ENCODE results near the gene DAAM2. TPM values are rescaled to one million over a fixed set of nuclear protein-coding genes. Genes with fewer than 3 reads are reported as not detected.

The DAAM2 gene
- total RNA-seq, 1 experiment from 2014 or later = not detected

DNA sequence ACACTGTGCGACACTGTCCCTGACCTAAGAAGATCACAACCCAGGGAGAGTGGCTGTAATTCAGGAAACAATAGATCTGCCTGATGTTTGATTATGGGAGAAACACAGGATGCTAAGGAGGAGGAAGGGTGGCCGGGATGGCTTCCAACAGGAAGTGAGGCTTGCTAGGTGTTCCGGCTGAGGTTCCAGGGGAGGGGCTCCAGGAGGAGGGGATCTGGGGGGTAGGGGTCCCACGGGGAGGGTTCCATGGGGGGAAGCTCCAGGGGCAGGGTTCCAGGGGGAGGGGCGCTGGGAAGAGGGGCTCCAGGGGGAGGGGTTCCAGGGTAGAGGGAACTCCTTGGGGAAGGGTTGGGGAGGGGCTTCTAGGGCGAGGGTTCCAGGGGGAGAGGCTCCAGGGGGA lies 48.6 kb downstream of the DAAM2 start:
- H3K4me3 ChIP-seq (ENCODE audit: low read depth, low read length) = no peak overlapping the region
- no peaks in the 10 kb centered on the region for H3K9me3 Mint-ChIP-seq (ENCODE audit: unreplicated experiment)
- ChIA-PET CTCF (no interaction called here), POLR2A (no interaction called here)
- H3K9me3 ChIP-seq = no peaks in the 10 kb centered on the region
- intact Hi-C loops (cut with micrococcal nuclease; ENCODE audit: unreplicated experiment) = no loop called here
- peaks cover 11% of the 10 kb centered on the region for H3K27me3 Mint-ChIP-seq (ENCODE audit: insufficient read depth, unreplicated experiment)
- H3K4me1 Mint-ChIP-seq (ENCODE audit: low read depth, unreplicated experiment) = no peaks in the 10 kb centered on the region
- no peak overlapping the region for H3K4me3 Mint-ChIP-seq (ENCODE audit: unreplicated experiment)
- TF ChIP-seq, protein P1, sequence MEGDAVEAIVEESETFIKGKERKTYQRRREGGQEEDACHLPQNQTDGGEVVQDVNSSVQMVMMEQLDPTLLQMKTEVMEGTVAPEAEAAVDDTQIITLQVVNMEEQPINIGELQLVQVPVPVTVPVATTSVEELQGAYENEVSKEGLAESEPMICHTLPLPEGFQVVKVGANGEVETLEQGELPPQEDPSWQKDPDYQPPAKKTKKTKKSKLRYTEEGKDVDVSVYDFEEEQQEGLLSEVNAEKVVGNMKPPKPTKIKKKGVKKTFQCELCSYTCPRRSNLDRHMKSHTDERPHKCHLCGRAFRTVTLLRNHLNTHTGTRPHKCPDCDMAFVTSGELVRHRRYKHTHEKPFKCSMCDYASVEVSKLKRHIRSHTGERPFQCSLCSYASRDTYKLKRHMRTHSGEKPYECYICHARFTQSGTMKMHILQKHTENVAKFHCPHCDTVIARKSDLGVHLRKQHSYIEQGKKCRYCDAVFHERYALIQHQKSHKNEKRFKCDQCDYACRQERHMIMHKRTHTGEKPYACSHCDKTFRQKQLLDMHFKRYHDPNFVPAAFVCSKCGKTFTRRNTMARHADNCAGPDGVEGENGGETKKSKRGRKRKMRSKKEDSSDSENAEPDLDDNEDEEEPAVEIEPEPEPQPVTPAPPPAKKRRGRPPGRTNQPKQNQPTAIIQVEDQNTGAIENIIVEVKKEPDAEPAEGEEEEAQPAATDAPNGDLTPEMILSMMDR (IDR thresholded peaks at IDR 0.05; ENCODE audit: insufficient read depth in 1 of 2, low read depth in 1 of 2, low read length in 1 of 2, severe bottlenecking in 1 of 2, unreplicated experiment in 1 of 2) = no peak
- BruUV-seq (replicated peaks) = no TSS peak
- H3K36me3 ChIP-seq (ENCODE audit: control insufficient read depth, insufficient read depth, low read length) = no peaks in the 10 kb centered on the region
- H3K4me1 ChIP-seq = no peaks in the 10 kb centered on the region
- H3K36me3 Mint-ChIP-seq (ENCODE audit: insufficient read depth, unreplicated experiment) = no peaks in the 10 kb centered on the region
- H3K27ac Mint-ChIP-seq (ENCODE audit: unreplicated experiment) = no peak overlapping the region
- H3K27me3 ChIP-seq (replicated peaks; ENCODE audit: control insufficient read depth, insufficient read depth, low read length) = no peaks in the 10 kb centered on the region; the same call in 1 of the 2 replicates
- no peak for DNase-seq

DNA sequence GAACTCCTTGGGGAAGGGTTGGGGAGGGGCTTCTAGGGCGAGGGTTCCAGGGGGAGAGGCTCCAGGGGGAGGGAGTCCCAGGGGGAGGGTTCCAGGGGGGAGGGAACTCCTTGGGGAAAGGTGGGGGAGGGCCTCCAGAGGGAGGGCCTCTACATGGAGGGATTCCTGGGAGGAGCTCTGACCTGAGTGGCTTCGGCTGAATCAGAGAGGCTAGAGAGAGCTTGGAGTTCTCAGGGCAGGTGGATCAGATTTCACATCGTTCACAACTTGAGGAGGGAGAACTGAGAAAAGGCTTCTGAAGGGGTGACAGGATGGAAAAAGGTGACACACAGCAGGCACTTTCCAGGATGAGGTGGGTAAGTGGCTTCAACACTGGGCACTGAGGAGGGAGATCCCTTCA lies 49.1 kb downstream of the DAAM2 start:
- H3K9me3 ChIP-seq = no peaks in the 10 kb centered on the region
- DNase-seq = no peak
- TF ChIP-seq, protein P1 (IDR thresholded peaks at IDR 0.05; ENCODE audit: insufficient read depth in 1 of 2, low read depth in 1 of 2, low read length in 1 of 2, severe bottlenecking in 1 of 2, unreplicated experiment in 1 of 2) = no peak
- H3K4me1 Mint-ChIP-seq (ENCODE audit: low read depth, unreplicated experiment) = no peaks in the 10 kb centered on the region
- peaks cover 11% of the 10 kb centered on the region for H3K27me3 Mint-ChIP-seq (ENCODE audit: insufficient read depth, unreplicated experiment)
- intact Hi-C loops (cut with micrococcal nuclease; ENCODE audit: unreplicated experiment) = no loop called here
- H3K4me1 ChIP-seq = no peaks in the 10 kb centered on the region
- no peaks in the 10 kb centered on the region for H3K36me3 Mint-ChIP-seq (ENCODE audit: insufficient read depth, unreplicated experiment)
- ChIA-PET POLR2A (no interaction called here), CTCF (no interaction called here)
- no peak overlapping the region for H3K4me3 Mint-ChIP-seq (ENCODE audit: unreplicated experiment)
- no peaks in the 10 kb centered on the region; the same call in 1 of the 2 replicates for H3K27me3 ChIP-seq (replicated peaks; ENCODE audit: control insufficient read depth, insufficient read depth, low read length)
- no TSS peak for BruUV-seq (replicated peaks)
- no peaks in the 10 kb centered on the region for H3K36me3 ChIP-seq (ENCODE audit: control insufficient read depth, insufficient read depth, low read length)
- no peak overlapping the region for H3K4me3 ChIP-seq (ENCODE audit: low read depth, low read length)
- no peak overlapping the region for H3K27ac Mint-ChIP-seq (ENCODE audit: unreplicated experiment)
- no peaks in the 10 kb centered on the region for H3K9me3 Mint-ChIP-seq (ENCODE audit: unreplicated experiment)

DNA sequence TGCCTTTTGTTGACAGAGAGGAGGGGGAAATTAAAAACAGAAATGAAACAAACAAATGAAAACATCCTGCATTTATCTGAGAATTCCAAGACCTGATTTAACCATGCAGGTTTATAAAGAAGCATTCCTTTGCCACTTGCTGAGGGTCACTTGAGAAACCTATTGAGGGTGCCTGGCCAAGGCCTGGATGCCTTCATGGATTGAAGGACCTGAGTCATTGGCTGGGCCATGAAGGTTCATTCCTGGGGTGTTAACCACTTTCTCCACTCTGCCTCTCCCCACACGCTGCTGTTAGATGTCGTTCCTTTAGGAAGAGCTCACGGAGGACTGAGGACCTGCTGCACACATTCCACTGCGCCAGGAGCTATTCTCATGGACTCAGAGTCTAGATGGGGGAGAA lies 49.7 kb downstream of the DAAM2 start:
- Histone ChIP-seq H3K4me3 (ENCODE audit: low read depth, low read length) (no peak overlapping the region), H3K36me3 (ENCODE audit: control insufficient read depth, insufficient read depth, low read length) (no peaks in the 10 kb centered on the region), H3K27me3 (replicated peaks; ENCODE audit: control insufficient read depth, insufficient read depth, low read length) (no peaks in the 10 kb centered on the region; the same call in 1 of the 2 replicates), H3K4me1 (no peaks in the 10 kb centered on the region), H3K9me3 (no peaks in the 10 kb centered on the region)
- ChIA-PET POLR2A (no interaction called here), CTCF (no interaction called here)
- intact Hi-C loops (cut with micrococcal nuclease; ENCODE audit: unreplicated experiment) = no loop called here
- Mint-ChIP-seq H3K9me3 (ENCODE audit: unreplicated experiment) (no peaks in the 10 kb centered on the region), H3K27me3 (ENCODE audit: insufficient read depth, unreplicated experiment) (peaks cover 11% of the 10 kb centered on the region), H3K4me1 (ENCODE audit: low read depth, unreplicated experiment) (no peaks in the 10 kb centered on the region), H3K36me3 (ENCODE audit: insufficient read depth, unreplicated experiment) (no peaks in the 10 kb centered on the region), H3K4me3 (ENCODE audit: unreplicated experiment) (no peak overlapping the region), H3K27ac (ENCODE audit: unreplicated experiment) (no peak overlapping the region)
- no TSS peak for BruUV-seq (replicated peaks)
- no peak for DNase-seq
- TF ChIP-seq, protein P1 (IDR thresholded peaks at IDR 0.05; ENCODE audit: insufficient read depth in 1 of 2, low read depth in 1 of 2, low read length in 1 of 2, severe bottlenecking in 1 of 2, unreplicated experiment in 1 of 2) = no peak

Data from Caco-2 (cell line).